Stimulated activated CD4-positive, alpha-beta T cell treated with anti-CD3 and anti-CD28 coated beads, TNF-alpha, amount 100 ng/mL, for 1 hour (primary cell): ENCODE data around the gene FOXA1.

Experiments used
- DNase-seq, 3 donors: peaks; one replicate each; pipeline ENCODE4 v3.0.0-alpha.2; 2020; ENCODE audit warnings: low read depth in 3 of 3, low spot score in 1 of 3

Gene FOXA1

GRCh38 chr14:37594971-37595808, at the start of gene FOXA1, which contains the start of gene TTC6:
Gene FOXA1, minus strand, starts transcription at chr14:37595249. Its CDS starts 277 bp downstream, at chr14:37594972.
Gene TTC6, plus strand, starts transcription at chr14:37595629. Its CDS starts 26,436 bp downstream, at chr14:37622065.
- DNase-seq: no peak

GRCh38 chr14:37643701-37644100, 48.7 kb upstream of the FOXA1 start:
- no peak for DNase-seq

DNA sequence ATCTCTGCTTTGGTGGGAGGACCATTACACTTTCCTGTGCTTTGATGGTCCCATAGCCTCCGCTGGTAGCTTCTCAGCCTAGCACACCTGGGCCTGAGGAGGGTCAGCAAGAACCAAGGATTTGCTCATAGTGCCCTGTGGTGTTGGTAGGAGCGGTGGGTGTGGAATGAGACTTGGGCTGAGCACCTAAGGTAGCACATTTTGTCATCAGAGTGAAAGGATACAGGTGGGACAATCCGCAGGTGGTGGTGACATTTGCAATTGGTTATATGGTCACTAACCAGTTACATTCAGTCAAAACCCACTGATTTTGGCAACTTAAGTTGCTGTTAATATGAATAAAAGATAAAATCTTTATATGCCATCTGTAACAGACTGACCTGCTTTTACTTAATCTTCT, 47.1 kb upstream of the FOXA1 start:
- no peak for DNase-seq

- no peak for DNase-seq
Measured at GRCh38 chr14:37641117-37641516, 46.1 kb upstream of the FOXA1 start.

DNA sequence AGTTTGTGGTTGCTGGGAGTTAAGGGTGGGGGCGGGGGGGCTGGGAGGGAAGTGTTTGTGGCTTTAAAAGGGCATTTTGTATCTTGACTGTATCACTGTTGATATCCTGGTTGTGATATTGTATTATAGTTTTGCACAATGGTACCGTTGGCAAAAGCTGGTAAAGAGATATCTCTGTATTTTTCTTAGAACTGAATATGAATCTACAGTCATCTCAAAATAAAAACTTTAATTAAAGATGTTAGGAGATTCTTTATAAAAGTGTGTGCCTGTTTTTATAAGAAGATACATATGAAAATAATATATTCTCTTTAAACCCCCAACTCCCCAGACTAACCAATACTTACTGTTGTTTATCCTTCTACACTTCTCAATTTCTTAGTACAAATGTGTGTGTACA, 43.5 kb upstream of the FOXA1 start:
- DNase-seq: no peak

DNA sequence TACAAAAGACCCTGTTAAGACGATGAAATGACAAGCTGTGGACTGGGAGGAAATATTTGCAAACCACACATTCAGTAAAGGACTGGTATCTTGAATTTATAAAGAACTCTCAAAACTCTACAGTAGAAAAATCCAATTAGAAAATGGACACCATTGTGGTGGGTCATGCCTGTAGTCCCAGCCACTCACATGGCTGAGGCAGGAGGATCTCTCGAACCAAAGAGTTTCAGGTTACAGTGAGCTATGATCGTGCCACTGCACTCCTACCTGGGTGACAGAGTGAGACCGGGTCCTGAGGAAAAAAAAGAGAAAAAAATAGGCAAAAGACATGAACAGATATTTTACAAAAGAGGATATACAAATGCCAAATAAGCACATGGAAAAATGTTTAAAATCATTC, 42.3 kb upstream of the FOXA1 start:
- no peak for DNase-seq

DNA sequence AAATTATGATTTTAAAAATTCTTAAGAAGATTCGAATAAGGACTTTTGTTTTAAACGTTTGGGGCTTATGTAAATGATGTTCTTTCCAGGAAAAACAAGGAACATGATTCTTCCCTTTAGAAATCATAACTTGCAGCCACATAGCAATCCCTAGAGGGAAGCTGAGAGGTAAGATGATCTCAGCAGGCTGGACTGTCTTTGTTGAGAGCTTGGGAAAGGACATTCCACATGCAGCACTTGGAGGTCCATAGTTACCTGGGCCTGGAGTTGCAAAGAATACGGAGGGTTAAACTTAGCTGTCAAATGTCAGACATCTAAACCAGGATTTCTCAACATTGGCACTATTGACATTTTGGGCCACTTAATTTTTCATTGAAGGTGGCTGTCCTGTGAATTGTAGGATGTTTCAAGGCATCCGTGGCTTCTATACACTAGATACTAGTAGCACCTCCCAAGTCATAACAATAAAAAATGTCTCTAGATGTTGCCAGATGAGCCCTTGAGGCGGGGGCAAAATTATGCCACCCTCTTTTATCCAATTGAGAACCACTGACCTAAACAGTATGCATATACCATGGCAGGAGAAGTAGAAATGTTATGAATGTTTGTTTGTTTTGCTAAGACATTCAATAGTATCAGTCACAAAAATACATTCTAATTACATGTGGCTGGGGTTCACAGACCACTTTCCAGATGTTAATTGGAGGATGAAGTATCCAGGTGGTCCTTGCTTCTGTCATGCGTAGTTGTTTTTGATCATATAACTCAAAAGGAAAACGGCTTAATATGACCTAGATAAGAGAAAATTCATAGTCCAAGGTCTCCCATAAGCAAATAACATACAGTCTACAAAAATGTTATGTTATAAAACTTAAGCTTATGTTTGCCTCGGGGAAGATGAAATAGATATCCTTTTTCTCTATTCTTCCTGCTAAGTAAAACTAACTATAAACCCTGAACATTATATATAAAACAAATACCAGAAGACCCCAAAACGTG, 30.8 kb upstream of the FOXA1 start:
- DNase-seq: no peak

DNA sequence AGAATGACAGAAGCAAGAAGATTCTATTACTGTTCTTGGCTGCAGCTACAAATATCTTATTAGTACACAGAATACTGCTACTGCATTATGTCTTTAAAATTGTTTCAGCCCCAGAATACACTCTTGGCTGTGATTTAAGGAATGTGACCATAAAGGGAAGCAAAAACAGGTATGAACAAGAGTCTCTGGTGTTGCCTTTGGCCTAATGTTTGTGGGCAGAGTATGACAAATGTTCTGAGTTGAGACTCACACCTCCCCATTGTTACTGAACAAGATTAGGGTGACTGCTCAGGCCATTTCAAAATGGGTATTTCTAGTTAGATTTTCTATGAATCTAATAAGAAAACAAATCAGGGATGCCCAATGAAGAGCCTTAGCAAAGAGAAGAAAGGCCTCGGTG, 28.9 kb upstream of the FOXA1 start:
- no peak for DNase-seq

DNA sequence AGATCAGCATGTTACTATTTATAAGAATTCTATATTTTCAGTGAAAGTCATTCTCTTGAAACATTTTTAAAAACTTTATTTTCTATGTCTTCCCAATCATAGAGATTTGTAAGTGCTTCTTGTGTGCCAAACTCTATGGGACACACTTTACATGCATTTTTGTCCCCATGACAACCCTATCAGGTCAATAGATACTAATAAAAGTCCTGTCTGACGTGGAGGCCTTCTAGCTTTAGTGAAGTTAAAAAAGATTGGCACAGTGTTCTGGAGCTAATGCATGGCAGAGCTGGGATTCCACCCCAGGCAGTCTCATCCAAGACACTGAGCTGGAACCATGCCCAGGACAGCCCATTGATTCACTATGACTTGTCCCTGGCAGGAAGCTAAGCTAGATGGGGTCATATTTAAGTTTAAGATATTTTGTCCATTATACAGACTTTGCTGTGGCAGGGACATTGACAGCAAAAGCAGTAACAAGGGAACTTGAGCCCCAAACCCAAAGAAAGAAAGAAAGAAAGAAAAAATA, 28.4 kb upstream of the FOXA1 start:
- no peak for DNase-seq

DNA sequence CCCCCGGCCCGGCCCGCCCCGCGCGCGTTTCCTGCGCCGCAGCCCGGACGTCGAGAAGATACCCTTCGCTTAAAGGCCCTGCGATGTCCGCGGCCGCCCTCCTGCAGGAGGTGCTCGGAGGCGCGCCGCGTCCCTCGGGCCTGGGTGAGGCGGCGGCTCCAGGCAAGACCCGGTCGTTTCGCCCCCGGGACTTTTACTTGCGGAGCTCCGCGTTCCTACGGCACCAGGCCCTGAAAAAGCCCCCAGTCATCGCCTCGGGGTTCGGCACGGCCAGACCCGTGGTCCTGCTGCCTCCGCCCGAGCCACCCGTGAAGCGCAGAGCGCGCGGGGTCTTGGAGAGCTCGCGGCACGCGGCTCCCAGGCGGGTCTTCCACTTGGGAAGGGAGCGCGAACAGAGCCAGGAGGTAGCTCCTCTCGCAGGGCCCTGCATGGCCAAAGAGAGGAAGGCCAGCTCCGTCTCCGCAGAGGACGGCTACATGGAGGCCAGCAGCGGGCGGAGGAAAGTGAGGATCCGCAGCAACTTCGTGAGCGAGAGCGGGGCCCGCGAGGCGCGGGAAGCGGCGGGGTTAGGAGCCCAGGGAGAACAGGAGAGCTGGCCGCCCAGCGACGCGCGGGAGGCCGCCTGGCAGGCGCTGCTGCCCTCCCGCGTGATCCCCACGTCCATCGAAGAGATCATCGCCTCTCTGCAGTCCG, 27.3 kb upstream of the FOXA1 start:
- no peak for DNase-seq

DNA sequence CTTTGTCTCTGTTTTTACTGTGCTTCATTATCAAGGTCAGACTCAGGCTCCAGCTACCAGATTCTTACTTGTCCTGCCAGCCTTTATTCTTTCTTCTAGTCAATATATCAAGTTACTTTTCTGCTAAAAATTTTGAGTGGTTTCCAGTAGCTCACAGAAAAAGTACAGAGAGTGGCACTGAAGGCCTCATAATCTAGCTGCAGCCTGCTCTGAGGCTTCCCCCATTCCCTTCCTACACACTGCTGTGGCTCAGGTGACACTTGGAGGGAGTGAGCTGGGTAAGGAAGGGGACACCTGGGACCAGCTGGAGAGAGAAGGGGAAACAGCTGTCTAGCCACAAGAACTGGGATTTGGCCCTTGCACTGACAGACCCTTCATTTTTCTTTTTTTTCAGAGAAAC, 25.8 kb upstream of the FOXA1 start:
- DNase-seq: no peak

DNA sequence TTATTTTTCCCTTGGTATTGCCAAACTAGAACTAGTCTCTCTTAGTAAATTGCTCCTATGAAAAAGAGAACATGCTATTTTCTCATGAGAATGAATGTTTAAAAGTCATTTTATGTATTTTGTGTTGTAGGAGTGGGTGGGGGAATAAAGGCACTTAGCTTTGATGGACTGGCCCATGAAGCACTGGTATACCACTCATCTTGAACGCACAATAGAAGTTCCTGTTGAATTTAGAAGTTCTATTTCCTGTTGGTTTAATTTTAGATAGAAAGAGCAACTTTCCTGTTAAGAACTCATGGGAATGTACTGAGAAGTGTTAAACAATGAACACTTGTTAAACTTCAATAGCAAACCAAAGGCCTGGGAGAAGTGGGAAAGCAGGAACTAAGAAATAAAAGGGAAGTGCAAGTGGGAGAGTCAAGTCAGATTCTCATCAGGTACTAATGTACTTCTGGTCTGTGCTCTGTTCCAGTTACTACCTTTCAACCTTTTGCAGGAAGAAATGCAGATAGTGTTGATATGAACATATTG, 23.5 kb upstream of the FOXA1 start:
- DNase-seq: no peak

- no peak for DNase-seq
Measured at GRCh38 chr14:37617864-37618365, 22.9 kb upstream of the FOXA1 start.

- DNase-seq: no peak
Measured at GRCh38 chr14:37616853-37617252, 21.8 kb upstream of the FOXA1 start.

GRCh38 chr14:37615582-37616289, 20.7 kb upstream of the FOXA1 start:
- no peak for DNase-seq

DNA sequence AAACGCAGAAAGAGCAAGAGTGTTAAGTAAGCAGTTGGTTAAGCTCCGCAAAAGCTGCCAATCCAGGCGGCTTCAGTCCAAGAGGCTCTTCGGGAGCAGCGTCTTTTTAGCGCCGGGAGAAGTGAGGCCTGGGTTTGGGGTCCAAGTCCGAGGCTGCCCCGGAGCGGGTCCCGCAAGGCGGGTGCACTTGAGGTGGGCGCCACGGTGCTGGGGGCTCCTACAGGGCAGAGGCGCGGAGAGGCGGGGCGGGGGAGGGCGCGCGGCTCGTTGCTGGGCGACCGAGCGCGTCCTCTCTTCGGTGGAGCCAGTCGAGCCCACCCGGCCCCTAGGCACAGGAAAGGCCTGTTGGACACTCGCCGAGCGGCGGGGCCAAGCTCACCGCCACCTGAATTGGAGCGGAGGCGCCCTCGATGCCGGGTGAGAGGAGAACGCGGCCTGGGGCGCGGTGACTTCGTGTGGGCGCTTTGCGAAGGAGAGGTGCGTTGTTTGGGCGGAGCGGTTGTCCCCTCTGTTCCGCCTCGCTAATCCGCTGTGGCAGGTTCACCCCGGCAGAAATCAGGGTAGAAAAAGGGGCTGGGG, 16.0 kb upstream of the FOXA1 start:
- no peak for DNase-seq

GRCh38 chr14:37608649-37609048, 13.6 kb upstream of the FOXA1 start:
- DNase-seq: no peak

- DNase-seq: no peak
Measured at GRCh38 chr14:37606678-37607077, 11.6 kb upstream of the FOXA1 start.

DNA sequence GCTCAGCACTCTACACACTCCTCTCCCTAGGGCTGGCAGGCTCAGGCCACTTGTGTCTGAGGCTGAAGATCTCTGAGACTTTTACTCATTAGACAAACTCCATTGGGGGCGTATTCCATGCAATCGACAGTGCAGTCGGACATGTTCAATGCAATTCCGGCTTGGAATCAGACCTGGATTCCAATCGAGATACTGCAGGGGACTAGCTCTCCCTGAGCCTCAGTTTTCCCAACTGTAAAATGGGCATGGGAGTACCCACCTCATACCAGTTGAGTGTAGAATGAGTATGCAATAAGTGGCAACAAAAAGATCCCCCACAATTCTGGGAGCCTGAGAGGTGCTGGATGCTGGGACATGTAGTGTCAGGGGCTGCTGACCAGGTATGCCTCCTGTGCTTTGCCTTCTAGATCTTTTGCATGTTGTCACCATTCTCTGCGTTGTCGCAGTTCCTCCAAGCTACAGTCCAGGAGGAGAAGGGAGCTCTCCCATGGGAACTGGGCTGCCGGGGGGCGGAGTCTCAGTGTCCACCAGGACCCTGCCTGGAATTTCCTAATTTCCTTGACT, 8.7 kb upstream of the FOXA1 start:
- no peak for DNase-seq
